NCI-H146 (cell line): ENCODE results near the gene FBLN2.

Experiments used
- DNase-seq: peaks from one replicate; lab custom pipeline; 2025; lab: John Stamatoyannopoulos, UW

The FBLN2 gene

GRCh38 chr3:13605555-13605954 is 56.6 kb downstream of the FBLN2 start:
- DNase-seq, result no peak

DNA sequence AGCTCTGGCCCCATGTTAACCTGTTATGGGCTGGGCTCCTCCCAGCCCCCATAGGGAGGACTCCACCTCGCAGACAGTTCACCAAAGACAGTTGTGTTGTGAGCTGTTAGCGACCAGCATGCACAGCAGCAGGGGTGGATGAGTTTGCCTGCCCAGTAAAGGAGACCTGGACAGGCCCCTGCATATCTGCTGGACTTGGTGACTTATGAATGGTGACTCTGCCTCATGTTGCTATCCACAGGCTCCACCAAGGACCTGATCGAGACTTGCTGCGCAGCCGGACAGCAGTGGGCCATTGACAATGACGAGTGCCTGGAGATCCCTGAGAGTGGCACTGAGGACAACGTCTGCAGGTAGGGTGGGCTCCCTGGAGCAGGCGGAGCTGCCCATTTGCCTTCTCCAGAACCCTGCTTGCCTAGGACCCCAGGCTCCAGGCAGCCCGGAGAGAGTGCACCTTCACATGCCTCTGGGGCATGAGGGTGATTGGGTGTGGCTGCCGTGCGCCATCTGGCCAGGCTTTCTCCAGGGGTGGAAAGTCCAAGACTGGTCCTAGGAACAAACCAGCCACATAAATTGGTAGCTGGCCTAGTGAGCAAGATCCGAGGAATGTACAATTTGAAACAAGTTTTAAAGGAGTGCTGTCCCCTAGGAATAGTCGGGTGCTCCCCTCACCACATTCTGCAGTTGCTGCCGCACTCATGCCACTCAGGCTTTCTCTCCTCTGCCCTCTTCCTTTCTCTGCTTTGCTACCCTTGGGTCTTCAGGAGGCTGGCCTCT is 59.1 kb downstream of the FBLN2 start:
- no peak for DNase-seq

DNA sequence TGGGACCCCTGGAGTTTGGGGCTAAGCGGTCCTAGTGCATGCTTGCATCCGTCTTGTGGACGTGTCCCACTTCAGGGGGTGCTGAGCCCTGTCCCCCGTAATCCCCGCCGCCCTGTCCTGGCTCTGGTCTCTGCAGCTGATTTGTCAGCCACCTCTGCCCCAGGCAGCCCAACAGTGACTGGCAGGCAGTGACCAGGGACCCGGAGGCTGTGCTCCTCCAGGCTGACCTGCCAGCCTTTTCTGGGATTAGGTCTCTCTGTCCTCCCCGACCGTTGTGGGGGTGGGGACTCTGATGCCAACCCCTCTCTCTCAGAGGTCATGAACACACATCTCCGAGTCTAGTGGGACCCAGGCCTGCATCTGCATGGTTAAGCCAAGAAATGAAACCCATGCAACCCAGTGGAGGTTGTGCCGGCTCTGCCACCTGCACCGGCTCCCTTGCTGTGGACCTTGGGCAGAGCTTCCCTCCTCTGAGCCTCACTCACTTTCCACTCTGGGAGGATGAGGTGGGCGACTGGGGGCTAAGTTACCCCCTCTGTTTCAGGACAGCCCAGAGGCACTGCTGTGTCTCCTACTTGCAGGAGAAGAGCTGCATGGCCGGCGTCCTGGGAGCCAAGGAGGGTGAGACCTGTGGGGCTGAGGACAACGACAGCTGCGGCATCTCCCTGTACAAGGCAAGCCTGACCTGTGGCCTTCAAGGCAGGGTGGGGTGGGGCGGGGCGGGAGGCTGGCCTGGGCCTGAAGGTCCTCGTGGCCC is 60.2 kb downstream of the FBLN2 start:
- DNase-seq, result no peak

DNA sequence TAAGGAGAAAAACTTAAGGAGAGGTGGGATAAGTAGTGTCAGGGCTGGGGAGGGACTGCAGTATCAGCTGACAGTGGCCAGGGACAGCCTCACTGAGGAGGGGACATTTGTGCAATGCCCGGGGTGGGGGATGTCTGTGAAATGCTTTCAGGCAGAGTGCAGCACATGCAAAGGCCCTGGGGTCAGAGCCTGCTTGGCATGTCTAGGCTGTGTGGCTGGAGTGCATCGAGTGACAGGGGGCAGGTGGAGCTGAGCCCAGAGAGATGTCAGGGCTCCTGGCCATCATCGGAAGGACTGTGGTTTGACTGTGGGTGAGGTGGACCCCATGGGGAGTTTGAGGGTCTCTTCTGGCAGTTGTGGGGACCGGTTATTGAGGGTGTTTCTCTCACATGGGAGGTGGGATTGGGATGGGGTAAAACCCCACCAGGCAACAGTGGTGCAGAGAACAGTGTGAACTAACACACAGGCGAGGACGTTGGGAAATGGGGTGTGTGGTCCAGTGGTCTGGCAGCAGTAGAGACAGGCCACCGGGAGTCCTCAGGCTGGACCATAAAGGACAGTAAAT is 61.2 kb downstream of the FBLN2 start:
- DNase-seq, result no peak

GRCh38 chr3:13611221-13611620 is 62.3 kb downstream of the FBLN2 start:
- DNase-seq, result no peak

DNA sequence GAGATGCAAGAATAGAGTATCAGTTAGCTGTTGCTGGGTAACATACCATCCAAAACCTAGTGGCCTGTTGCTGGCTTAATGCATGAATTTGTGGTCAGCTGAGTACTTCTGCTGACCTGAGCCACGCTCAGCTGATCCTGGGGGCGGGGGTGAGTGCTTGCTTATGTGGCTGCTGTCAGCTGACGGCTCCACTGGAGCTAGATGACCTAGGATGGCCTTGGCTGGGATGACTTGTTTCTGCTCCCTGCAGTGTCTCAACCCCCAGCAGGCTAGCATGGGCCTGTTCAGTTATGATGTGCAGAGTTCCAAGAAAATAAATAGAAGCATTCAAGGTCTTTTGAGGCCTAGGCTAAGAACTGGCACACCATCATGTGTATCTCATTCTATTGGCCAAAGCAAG is 63.9 kb downstream of the FBLN2 start:
- DNase-seq, result no peak

DNA sequence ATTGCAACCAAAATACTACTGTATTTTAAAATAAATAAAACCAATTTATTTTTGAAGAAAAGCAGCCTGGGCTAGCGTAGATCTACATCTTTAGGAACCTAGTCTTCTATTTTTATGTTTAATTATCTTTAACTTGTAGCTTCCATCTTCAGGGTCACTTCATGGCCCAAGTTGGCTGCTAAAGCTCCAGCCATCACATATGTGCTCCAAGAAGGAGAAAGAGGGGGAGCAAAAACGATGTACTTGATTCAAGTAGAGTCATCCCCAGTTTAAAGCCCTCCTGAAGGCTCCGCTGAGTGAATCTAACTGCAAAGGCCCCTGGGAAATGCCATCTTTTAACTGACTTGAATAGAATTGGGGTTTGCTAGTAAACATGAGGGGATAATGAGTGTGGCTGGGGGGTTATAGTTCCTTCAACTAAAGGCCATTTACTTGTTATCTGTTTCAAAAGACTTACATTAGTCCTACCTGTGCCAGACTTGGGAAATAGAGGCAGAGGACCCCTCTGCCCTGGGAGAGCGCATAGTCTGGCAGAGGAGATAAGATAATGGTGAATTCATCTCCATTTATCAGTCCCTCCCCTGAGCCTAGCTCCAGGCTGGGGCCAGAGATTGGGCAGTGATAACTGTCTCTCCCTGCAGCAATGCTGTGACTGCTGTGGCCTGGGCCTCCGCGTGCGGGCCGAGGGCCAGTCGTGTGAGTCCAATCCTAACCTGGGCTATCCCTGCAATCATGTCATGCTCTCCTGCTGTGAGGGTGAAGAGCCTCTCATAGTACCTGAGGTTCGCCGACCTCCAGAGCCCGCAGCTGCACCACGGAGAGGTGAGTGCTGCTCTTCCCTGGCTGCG is 64.6 kb downstream of the FBLN2 start:
- DNase-seq, result no peak

GRCh38 chr3:13614607-13615006 is 65.7 kb downstream of the FBLN2 start:
- DNase-seq, result no peak

DNA sequence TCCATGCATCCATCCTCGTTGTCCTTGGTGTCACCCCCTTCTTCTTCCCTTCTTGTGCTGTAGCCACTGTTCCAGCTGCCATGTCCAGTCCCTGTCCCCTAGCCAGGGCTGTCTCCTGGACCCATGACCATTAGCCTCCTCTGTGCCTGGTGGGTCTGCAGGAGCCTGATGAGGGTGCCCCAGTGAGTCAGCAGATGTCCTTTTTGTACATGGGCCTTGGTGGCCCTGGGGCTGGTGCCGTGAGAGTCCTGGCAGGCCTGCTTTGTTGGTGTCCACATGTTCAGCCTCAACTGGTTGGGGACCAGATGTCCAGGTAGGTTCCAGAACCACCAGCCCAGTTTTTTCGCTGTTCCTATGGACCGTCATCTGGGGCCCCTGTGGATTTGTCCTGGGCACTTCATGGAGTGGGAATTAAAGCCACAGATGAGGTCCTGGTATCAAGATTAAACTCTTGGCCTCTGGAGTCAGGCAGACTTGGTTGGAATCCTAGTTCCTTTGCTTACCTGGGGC is 66.1 kb downstream of the FBLN2 start:
- no peak for DNase-seq

DNA sequence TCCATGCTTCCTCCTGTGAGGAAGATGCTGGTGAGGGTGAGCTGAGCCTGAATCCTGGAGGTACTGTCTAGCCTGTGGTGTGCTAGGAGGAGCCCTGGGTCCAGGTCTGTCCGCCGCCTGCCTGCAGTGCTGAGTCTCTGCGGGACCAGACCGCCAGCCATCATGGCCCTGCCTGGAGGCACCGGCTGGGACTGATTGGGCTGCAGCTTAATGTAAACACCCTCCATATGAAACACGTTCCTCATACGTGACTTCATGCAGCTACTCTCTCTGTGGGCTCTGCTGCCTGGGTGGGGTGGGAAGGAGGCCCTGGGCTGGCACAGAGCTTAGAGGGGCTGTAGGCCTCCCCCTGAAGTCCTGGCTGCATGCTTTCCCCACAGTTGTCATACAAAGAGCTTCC is 67.4 kb downstream of the FBLN2 start:
- DNase-seq, result no peak

DNA sequence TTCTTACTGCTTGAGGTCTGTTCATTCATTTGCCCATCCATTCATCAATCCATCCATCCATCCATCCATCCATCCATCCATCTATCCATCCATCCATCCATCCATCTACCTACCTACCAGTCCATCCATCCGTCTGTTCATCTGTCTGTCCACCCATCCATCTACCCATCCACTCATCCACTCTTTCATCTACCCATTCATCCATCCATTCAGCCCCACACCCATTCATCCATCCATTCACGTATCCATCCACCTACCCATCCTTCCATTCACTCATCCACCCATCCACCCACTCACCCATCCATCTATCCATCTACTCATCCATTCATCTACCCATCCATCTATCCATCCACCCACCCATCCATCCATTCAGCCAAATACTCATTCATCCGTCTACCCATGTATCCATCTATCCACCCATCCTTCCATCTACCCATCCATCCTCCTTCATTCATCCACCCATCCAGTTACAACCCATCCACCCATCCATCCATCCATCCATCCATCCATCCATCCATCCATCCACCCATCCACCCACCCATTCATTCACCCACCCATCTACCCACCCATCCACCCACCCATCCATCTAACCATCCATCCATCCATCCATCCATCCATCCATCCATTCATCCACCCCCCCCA is 68.3 kb downstream of the FBLN2 start:
- DNase-seq, result no peak

- DNase-seq, result no peak
Measured at GRCh38 chr3:13617981-13618380, 69.1 kb downstream of the FBLN2 start.

GRCh38 chr3:13618836-13619235 is 69.9 kb downstream of the FBLN2 start:
- no peak for DNase-seq

DNA sequence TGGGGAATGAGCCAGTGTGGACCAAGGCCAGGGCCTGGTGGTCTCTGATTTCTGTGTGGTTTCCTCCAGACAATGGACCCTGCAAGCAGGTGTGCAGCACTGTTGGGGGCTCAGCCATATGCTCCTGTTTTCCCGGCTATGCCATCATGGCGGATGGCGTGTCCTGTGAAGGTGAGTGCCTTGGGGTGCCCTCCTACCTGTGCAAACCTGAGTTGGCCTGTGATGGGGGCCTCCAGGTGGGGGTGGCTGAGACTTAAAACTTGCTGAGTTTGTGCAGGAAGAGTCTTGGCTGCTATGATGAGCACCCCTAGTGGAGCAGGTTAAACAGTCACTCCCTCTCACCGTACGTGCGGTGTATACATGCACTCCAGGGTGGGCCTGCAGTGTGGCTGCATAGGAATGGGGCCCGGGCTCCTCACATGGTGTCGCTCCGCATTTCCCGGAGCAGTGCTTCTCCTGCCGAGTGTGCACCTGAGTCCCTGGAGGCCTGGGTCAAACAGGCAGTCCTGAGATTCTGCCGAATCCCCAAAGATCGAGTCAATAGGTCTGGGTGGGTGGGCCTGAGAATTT is 70.8 kb downstream of the FBLN2 start:
- no peak for DNase-seq

GRCh38 chr3:13620281-13620680 is 71.4 kb downstream of the FBLN2 start:
- DNase-seq, result no peak

- no peak for DNase-seq
Measured at GRCh38 chr3:13620776-13621365, 71.9 kb downstream of the FBLN2 start.

- DNase-seq, result no peak
Measured at GRCh38 chr3:13621381-13622221, 72.7 kb downstream of the FBLN2 start.

GRCh38 chr3:13622356-13622755 is 73.4 kb downstream of the FBLN2 start:
- no peak for DNase-seq

GRCh38 chr3:13623101-13623654 is 74.3 kb downstream of the FBLN2 start:
- no peak for DNase-seq

GRCh38 chr3:13624021-13624420 is 75.1 kb downstream of the FBLN2 start:
- no peak for DNase-seq
